GM23338 (cell line): ENCODE data around the gene ANO5. TPM values are rescaled to one million over a fixed set of nuclear protein-coding genes. Genes with fewer than 3 reads are reported as not detected.
A peak's percentile ranks its signal among the peaks of the same experiment; 100 is the strongest.

Experiments used
- ATAC-seq: fragments of 200-7000 bp; cut with Tn5 transposase; 3 replicates; pipeline ENCODE4 v1.9.1; 2020
- DNase-seq: peaks from one replicate; pipeline ENCODE4 v3.0.0-alpha.2; 2015; ENCODE audit warnings: low spot score
- H2AFZ ChIP-seq: fragments of 200-600 bp; sonication (generic); 2 replicates; pipeline ENCODE4 v1.8.0; 2016; ENCODE audit warnings: antibody characterized with exemption, mild to moderate bottlenecking, moderate library complexity
- H3F3A ChIP-seq: fragments of 200-600 bp; sonication (generic); replicated peaks from 2 replicates; pipeline ENCODE4 v1.8.0; 2017; ENCODE audit warnings: antibody characterized with exemption, mixed run types, low read depth
- H3K27ac ChIP-seq: fragments of 200-600 bp; sonication (generic); 2 replicates; pipeline ENCODE4 v1.6.1; 2016; ENCODE audit warnings: low read depth
- H3K27me3 ChIP-seq: fragments of 200-600 bp; sonication (generic); 2 replicates; pipeline ENCODE4 v1.8.0; 2016; ENCODE audit warnings: mild to moderate bottlenecking, mixed run types, moderate library complexity; ENCODE audit not compliant: insufficient read depth
- H3K36me3 ChIP-seq: fragments of 200-600 bp; sonication (generic); 2 replicates; pipeline ENCODE4 v1.8.0; 2016; ENCODE audit warnings: mild to moderate bottlenecking; ENCODE audit not compliant: insufficient read depth
- H3K4me1 ChIP-seq: fragments of 200-600 bp; sonication (generic); 2 replicates; pipeline ENCODE4 v1.8.0; 2016; ENCODE audit warnings: mild to moderate bottlenecking, moderate library complexity; ENCODE audit not compliant: insufficient read depth
- H3K4me2 ChIP-seq: fragments of 200-600 bp; sonication (generic); 2 replicates; pipeline ENCODE4 v1.7.1; 2017; ENCODE audit warnings: mixed run types
- H3K4me3 ChIP-seq: fragments of 200-600 bp; sonication (generic); 2 replicates; pipeline ENCODE4 v1.6.1; 2016; ENCODE audit warnings: mixed run types
- H3K79me2 ChIP-seq: fragments of 200-600 bp; sonication (generic); replicated peaks from 2 replicates; pipeline ENCODE4 v1.8.0; 2017; ENCODE audit warnings: mild to moderate bottlenecking; ENCODE audit not compliant: insufficient read depth
- H3K9me2 ChIP-seq: fragments of 200-600 bp; sonication (generic); 2 replicates; pipeline ENCODE4 v1.8.0; 2017; ENCODE audit not compliant: insufficient read depth
- H4K20me1 ChIP-seq: fragments of 200-600 bp; sonication (generic); replicated peaks from 2 replicates; pipeline ENCODE4 v1.8.0; 2017; ENCODE audit warnings: mild to moderate bottlenecking; ENCODE audit not compliant: insufficient read depth
- H3K27ac Mint-ChIP-seq: 2 replicates; pipeline ENCODE4 v1.8.0; 2020; ENCODE audit warnings: inconsistent platforms, mild to moderate bottlenecking, moderate library complexity, mixed read lengths
- H3K27me3 Mint-ChIP-seq: 3 replicates; pipeline ENCODE4 v1.8.0; 2022; ENCODE audit warnings: low read depth, mild to moderate bottlenecking, moderate library complexity, mixed read lengths, inconsistent platforms; ENCODE audit not compliant: insufficient read depth, poor library complexity
- H3K36me3 Mint-ChIP-seq: 3 replicates; pipeline ENCODE4 v1.8.0; 2021; ENCODE audit warnings: low read depth, mild to moderate bottlenecking, inconsistent platforms, moderate library complexity, mixed read lengths
- H3K4me1 Mint-ChIP-seq: 3 replicates; pipeline ENCODE4 v1.8.0; 2020; ENCODE audit warnings: mild to moderate bottlenecking, inconsistent platforms, mixed read lengths
- H3K4me3 Mint-ChIP-seq: 3 replicates; pipeline ENCODE4 v1.8.0; 2021; ENCODE audit warnings: moderate library complexity, mild to moderate bottlenecking, inconsistent platforms, mixed read lengths
- H3K9me3 Mint-ChIP-seq: 3 replicates; pipeline ENCODE4 v1.8.0; 2020; ENCODE audit warnings: moderate library complexity, mild to moderate bottlenecking, inconsistent platforms, mixed read lengths
- CREB1 ChIP-seq: fragments of 250-450 bp; sonication (Bioruptor Pico); IDR thresholded peaks from 2 replicates; pipeline ENCODE4 v1.5.0; 2020; ENCODE audit warnings: low read depth, mild to moderate bottlenecking, moderate library complexity
- EZH2 ChIP-seq: fragments of 200-600 bp; sonication (generic); IDR thresholded peaks from one replicate; pipeline ENCODE4 v1.8.0; 2017; ENCODE audit warnings: antibody characterized with exemption, mild to moderate bottlenecking, low read depth; ENCODE audit not compliant: unreplicated experiment
- EZH2phosphoT487 ChIP-seq: fragments of 200-600 bp; sonication (generic); IDR thresholded peaks from one replicate; pipeline ENCODE4 v1.8.1; 2018; ENCODE audit warnings: antibody characterized with exemption; ENCODE audit not compliant: unreplicated experiment
- JUNB ChIP-seq: IDR thresholded peaks from one replicate; pipeline ENCODE4 v1.6.1; 2016; ENCODE audit warnings: antibody characterized with exemption; ENCODE audit not compliant: unreplicated experiment
- NANOG ChIP-seq: IDR thresholded peaks from 2 replicates; pipeline ENCODE4 v1.6.1; 2016; ENCODE audit warnings: antibody characterized with exemption, borderline replicate concordance
- POLR2AphosphoS5 ChIP-seq: IDR thresholded peaks from 2 replicates; pipeline ENCODE4 v1.6.1; 2016; ENCODE audit warnings: antibody characterized with exemption, low read depth
- STAT1 ChIP-seq: IDR thresholded peaks from one replicate; pipeline ENCODE4 v1.6.1; 2016; ENCODE audit warnings: antibody characterized with exemption; ENCODE audit not compliant: unreplicated experiment
- ZNF114 ChIP-seq: fragments of 250-450 bp; sonication (Bioruptor Pico); IDR thresholded peaks from 2 replicates; pipeline ENCODE4 v1.5.0; 2020; ENCODE audit warnings: mild to moderate bottlenecking, moderate library complexity
- ZNF331 ChIP-seq: fragments of 250-450 bp; sonication (Bioruptor Pico); IDR thresholded peaks from 2 replicates; pipeline ENCODE4 v1.5.0; 2020; ENCODE audit warnings: low read depth, mild to moderate bottlenecking, moderate library complexity
- polyA plus RNA-seq: library from polyadenylated mRNA; unstranded; fragments of >200 nt; fragmentation: Nextera tagmentation; extraction: Ambion mirVana; gene quantifications from 2 replicates; pipeline ENCODE4 v1.2.1, GENCODE V29; 2016
- total RNA-seq: library from RNA; depleted of rRNA; stranded (reverse); fragments of >200 nt; shearing (Covaris generic); gene quantifications from 2 replicates; pipeline ENCODE4 v1.2.3, GENCODE V29; 2014
- TF ChIP-seq, protein P1 (sequence below), 2 experiments: fragments of 200-600 bp in 1 of 2; sonication (generic) in 1 of 2; conservative IDR thresholded peaks; 2 replicates each; pipeline versions ENCODE4 v1.5.1 to v1.6.1; 2016 to 2017; ENCODE audit warnings: antibody characterized with exemption in 2 of 2, low read depth in 2 of 2, mild to moderate bottlenecking in 2 of 2, moderate library complexity in 1 of 2
- TF ChIP-seq, protein P2 (sequence below): IDR thresholded peaks from one replicate; pipeline ENCODE4 v1.6.1; 2018; ENCODE audit warnings: antibody characterized with exemption; ENCODE audit not compliant: unreplicated experiment
- TF ChIP-seq, protein P3 (sequence below): IDR thresholded peaks from 2 replicates; pipeline ENCODE4 v1.6.1; 2016; ENCODE audit warnings: antibody characterized with exemption

ANO5 gene
- total and polyA plus RNA-seq, 2 experiments from 2014 or later: 1.8 to 8.3 TPM

DNA sequence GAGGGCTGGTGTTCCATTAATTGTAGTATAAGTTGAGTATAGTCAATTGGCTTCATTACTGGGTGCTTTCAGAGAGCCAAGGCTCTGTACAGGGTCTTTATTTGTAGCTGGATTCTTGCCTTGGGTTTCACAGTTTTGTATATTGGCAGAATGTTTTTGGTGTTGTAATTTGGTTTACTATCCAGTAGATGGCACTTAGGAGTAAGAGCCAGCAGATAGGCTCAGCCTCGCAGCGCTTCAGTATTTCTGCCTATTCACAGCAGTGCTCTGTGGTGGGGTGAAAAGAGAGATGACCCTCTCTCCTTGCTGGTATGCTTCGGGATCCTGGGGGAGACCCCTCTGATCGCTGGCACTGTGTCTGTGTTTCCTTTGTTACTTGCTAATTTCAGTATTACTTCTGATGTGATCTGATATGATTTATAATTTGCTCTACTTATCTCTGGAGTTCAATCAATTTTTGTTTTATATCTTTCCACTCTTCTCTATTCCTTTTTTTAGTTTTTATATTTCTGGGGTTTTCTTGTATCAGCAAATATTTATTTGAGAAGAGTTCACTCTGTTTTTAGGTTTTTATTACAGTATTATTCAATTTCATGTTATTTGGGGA is 52.2 kb downstream of the ANO5 start:
- no peaks in the 10 kb centered on the region for H3K27me3 ChIP-seq
- 0 out of 2 replicates have a peak, but pooled peaks cover 3% of the 10 kb centered on the region for H3K4me1 ChIP-seq
- no peak overlapping the region for H3K27ac Mint-ChIP-seq
- no peaks in the 10 kb centered on the region for H3K36me3 ChIP-seq
- no peaks in the 10 kb centered on the region for H3K9me3 Mint-ChIP-seq
- no peak overlapping the region for H3K4me2 ChIP-seq
- H3K27ac ChIP-seq: no peak overlapping the region
- no peaks in the 10 kb centered on the region for H3K27me3 Mint-ChIP-seq
- H2AFZ ChIP-seq: no peak overlapping the region
- no peaks in the 10 kb centered on the region for H3K9me2 ChIP-seq
- H3K4me3 ChIP-seq: no peak overlapping the region
- H4K20me1 ChIP-seq: no peaks in the 10 kb centered on the region
- H3F3A ChIP-seq: no peaks in the 10 kb centered on the region
- ATAC-seq (peak; percentile 100), DNase-seq (peak; percentile 85)
- TF ChIP-seq, protein P1, sequence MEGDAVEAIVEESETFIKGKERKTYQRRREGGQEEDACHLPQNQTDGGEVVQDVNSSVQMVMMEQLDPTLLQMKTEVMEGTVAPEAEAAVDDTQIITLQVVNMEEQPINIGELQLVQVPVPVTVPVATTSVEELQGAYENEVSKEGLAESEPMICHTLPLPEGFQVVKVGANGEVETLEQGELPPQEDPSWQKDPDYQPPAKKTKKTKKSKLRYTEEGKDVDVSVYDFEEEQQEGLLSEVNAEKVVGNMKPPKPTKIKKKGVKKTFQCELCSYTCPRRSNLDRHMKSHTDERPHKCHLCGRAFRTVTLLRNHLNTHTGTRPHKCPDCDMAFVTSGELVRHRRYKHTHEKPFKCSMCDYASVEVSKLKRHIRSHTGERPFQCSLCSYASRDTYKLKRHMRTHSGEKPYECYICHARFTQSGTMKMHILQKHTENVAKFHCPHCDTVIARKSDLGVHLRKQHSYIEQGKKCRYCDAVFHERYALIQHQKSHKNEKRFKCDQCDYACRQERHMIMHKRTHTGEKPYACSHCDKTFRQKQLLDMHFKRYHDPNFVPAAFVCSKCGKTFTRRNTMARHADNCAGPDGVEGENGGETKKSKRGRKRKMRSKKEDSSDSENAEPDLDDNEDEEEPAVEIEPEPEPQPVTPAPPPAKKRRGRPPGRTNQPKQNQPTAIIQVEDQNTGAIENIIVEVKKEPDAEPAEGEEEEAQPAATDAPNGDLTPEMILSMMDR (conservative IDR thresholded peaks at IDR 0.05; ENCODE audit: low read depth in 2 of 2): peak; percentile 65 to 72
- no peak for TF ChIP-seq NANOG
- no peaks in the 10 kb centered on the region for H3K79me2 ChIP-seq
- no peaks in the 10 kb centered on the region for H3K36me3 Mint-ChIP-seq
- H3K4me1 Mint-ChIP-seq: peaks cover 10% of the 10 kb centered on the region; the same call in 2 of the 3 replicates
- no peak overlapping the region for H3K4me3 Mint-ChIP-seq

DNA sequence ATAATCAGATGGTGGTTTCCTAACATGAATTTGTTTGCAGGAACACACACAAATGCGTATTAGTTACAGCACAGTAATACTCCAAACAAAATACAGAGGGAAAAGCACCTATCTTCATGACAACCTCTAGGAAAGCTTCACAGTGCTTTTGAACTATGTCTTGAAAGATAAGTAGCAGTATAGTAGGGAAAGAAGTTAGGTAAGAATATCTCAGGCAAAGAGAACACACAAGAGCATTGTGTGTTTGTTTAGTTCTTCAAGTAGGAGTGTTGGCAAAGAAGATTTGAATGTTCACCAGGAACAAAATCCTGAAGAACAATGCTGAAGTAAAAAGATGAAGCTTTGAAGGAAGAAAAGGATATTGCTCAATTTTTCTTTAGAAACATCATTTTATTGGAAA is 54.1 kb downstream of the ANO5 start:
- no peak overlapping the region for H3K4me3 ChIP-seq
- H3K4me2 ChIP-seq: no peak overlapping the region
- no peaks in the 10 kb centered on the region for H3K27me3 Mint-ChIP-seq
- no peaks in the 10 kb centered on the region for H3K36me3 Mint-ChIP-seq
- H3K4me3 Mint-ChIP-seq: no peak overlapping the region
- H3K4me1 Mint-ChIP-seq: peaks cover 10% of the 10 kb centered on the region; the same call in 2 of the 3 replicates
- H3K9me3 Mint-ChIP-seq: no peaks in the 10 kb centered on the region
- no peaks in the 10 kb centered on the region for H3F3A ChIP-seq
- no peaks in the 10 kb centered on the region for H3K79me2 ChIP-seq
- H3K9me2 ChIP-seq: no peaks in the 10 kb centered on the region
- no peak for DNase-seq
- H3K27ac Mint-ChIP-seq: no peak overlapping the region
- no peaks in the 10 kb centered on the region for H3K36me3 ChIP-seq
- no peaks in the 10 kb centered on the region for H3K27me3 ChIP-seq
- H3K4me1 ChIP-seq: 0 out of 2 replicates have a peak, but pooled peaks cover 3% of the 10 kb centered on the region
- no peaks in the 10 kb centered on the region for H4K20me1 ChIP-seq
- ATAC-seq: no peak
- H2AFZ ChIP-seq: no peak overlapping the region
- no peak overlapping the region for H3K27ac ChIP-seq
- TF ChIP-seq NANOG (no peak), JUNB (no peak), EZH2 (no peak), STAT1 (no peak), CREB1 (CRISPR knock-in tag) (no peak), POLR2AphosphoS5 (no peak), ZNF114 (CRISPR knock-in tag) (no peak), ZNF331 (CRISPR knock-in tag) (no peak), EZH2phosphoT487 (no peak)
- TF ChIP-seq, protein P1 (conservative IDR thresholded peaks at IDR 0.05; ENCODE audit: low read depth in 2 of 2): no peak
- TF ChIP-seq, protein P2, sequence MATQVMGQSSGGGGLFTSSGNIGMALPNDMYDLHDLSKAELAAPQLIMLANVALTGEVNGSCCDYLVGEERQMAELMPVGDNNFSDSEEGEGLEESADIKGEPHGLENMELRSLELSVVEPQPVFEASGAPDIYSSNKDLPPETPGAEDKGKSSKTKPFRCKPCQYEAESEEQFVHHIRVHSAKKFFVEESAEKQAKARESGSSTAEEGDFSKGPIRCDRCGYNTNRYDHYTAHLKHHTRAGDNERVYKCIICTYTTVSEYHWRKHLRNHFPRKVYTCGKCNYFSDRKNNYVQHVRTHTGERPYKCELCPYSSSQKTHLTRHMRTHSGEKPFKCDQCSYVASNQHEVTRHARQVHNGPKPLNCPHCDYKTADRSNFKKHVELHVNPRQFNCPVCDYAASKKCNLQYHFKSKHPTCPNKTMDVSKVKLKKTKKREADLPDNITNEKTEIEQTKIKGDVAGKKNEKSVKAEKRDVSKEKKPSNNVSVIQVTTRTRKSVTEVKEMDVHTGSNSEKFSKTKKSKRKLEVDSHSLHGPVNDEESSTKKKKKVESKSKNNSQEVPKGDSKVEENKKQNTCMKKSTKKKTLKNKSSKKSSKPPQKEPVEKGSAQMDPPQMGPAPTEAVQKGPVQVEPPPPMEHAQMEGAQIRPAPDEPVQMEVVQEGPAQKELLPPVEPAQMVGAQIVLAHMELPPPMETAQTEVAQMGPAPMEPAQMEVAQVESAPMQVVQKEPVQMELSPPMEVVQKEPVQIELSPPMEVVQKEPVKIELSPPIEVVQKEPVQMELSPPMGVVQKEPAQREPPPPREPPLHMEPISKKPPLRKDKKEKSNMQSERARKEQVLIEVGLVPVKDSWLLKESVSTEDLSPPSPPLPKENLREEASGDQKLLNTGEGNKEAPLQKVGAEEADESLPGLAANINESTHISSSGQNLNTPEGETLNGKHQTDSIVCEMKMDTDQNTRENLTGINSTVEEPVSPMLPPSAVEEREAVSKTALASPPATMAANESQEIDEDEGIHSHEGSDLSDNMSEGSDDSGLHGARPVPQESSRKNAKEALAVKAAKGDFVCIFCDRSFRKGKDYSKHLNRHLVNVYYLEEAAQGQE: no peak
- TF ChIP-seq, protein P3, sequence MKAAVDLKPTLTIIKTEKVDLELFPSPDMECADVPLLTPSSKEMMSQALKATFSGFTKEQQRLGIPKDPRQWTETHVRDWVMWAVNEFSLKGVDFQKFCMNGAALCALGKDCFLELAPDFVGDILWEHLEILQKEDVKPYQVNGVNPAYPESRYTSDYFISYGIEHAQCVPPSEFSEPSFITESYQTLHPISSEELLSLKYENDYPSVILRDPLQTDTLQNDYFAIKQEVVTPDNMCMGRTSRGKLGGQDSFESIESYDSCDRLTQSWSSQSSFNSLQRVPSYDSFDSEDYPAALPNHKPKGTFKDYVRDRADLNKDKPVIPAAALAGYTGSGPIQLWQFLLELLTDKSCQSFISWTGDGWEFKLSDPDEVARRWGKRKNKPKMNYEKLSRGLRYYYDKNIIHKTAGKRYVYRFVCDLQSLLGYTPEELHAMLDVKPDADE: no peak
